SU-DHL-6 (cell line): ENCODE data around the gene CBX6.

ENCODE experiments used
- H2AFZ ChIP-seq: fragments of 200-600 bp; sonication (generic); 2 replicates; pipeline ENCODE4 v1.6.1; 2014; ENCODE audit warnings: low read depth, mild to moderate bottlenecking, moderate library complexity, mixed read lengths, antibody characterized with exemption, low read length; ENCODE audit not compliant: severe bottlenecking
- H3F3A ChIP-seq: fragments of 200-600 bp; shearing (Covaris generic); 2 replicates; pipeline ENCODE4 v1.6.0; 2016; ENCODE audit warnings: antibody characterized with exemption, mild to moderate bottlenecking; ENCODE audit not compliant: insufficient read depth
- H3K27ac ChIP-seq: fragments of 200-600 bp; sonication (generic); 2 replicates; pipeline ENCODE4 v1.5.1; 2016; ENCODE audit warnings: low read depth, mild to moderate bottlenecking, low read length, moderate library complexity, mixed read lengths
- H3K27me3 ChIP-seq: fragments of 200-600 bp; sonication (generic), shearing (Covaris generic); 2 replicates; pipeline ENCODE4 v1.6.0; 2014; ENCODE audit warnings: mild to moderate bottlenecking, low read length
- H3K36me3 ChIP-seq: fragments of 200-600 bp; sonication (generic); 2 replicates; pipeline ENCODE4 v1.6.1; 2014; ENCODE audit warnings: mild to moderate bottlenecking, low read length, mixed read lengths
- H3K4me2 ChIP-seq: fragments of 300-600, 200-600 bp; shearing (Covaris generic), sonication (generic); 2 replicates; pipeline ENCODE4 v1.6.0; 2014; ENCODE audit warnings: low read length, low read depth, mild to moderate bottlenecking; ENCODE audit not compliant: poor library complexity, severe bottlenecking
- H3K4me3 ChIP-seq: fragments of 200-600 bp; sonication (generic); 2 replicates; pipeline ENCODE4 v1.5.1; 2014; ENCODE audit warnings: antibody characterized with exemption, low read length, mild to moderate bottlenecking, mixed read lengths; ENCODE audit not compliant: insufficient read depth, poor library complexity, severe bottlenecking
- H3K79me2 ChIP-seq: fragments of 200-600 bp; sonication (generic); 2 replicates; pipeline ENCODE4 v1.6.1; 2014; ENCODE audit warnings: mild to moderate bottlenecking, low read length, moderate library complexity; ENCODE audit not compliant: insufficient read depth
- H3K9ac ChIP-seq: fragments of 200-600 bp; sonication (generic); 2 replicates; pipeline ENCODE4 v1.7.0; 2014; ENCODE audit warnings: mild to moderate bottlenecking, low read length
- H3K9me2 ChIP-seq: fragments of 200-600 bp; sonication (generic); replicated peaks from 2 replicates; pipeline ENCODE4 v1.6.1; 2014; ENCODE audit warnings: low read length; ENCODE audit not compliant: insufficient read depth
- H3K9me3 ChIP-seq: fragments of 200-600 bp; sonication (generic); 2 replicates; pipeline ENCODE4 v1.6.1; 2014; ENCODE audit warnings: low read length, mixed read lengths; ENCODE audit not compliant: insufficient read depth
- H4K20me1 ChIP-seq: fragments of 200-600 bp; sonication (generic); 2 replicates; pipeline ENCODE4 v1.6.1; 2014; ENCODE audit warnings: low read depth, mild to moderate bottlenecking, antibody characterized with exemption, low read length, moderate library complexity, mixed read lengths
- CTCF ChIP-seq: fragments of 200-600 bp; sonication (generic); IDR thresholded peaks from one replicate; pipeline ENCODE4 v1.5.1; 2017; ENCODE audit warnings: antibody characterized with exemption, mild to moderate bottlenecking, low read length, moderate library complexity; ENCODE audit not compliant: insufficient read depth, poor library complexity, severe bottlenecking
- EZH2phosphoT487 ChIP-seq: fragments of 200-600 bp; sonication (generic), shearing (Covaris generic); conservative IDR thresholded peaks from 2 replicates; pipeline ENCODE4 v1.6.1; 2018; ENCODE audit warnings: mild to moderate bottlenecking, antibody characterized with exemption, low read length, moderate library complexity, mixed read lengths

The CBX6 gene

GRCh38 chr22:38881997-38882879 lies 10.2 kb upstream of the CBX6 start:
- no peaks in the 10 kb centered on the region for H3K36me3 ChIP-seq
- no peaks in the 10 kb centered on the region for H4K20me1 ChIP-seq
- H3K79me2 ChIP-seq, result no peaks in the 10 kb centered on the region
- no peak overlapping the region for H3K4me3 ChIP-seq
- H3K27me3 ChIP-seq, result no peaks in the 10 kb centered on the region
- TF ChIP-seq CTCF, result no peak
- no peak for TF ChIP-seq EZH2phosphoT487
- no peaks in the 10 kb centered on the region for H3F3A ChIP-seq
- H3K4me2 ChIP-seq, result no peak overlapping the region
- H3K27ac ChIP-seq, result no peak overlapping the region
- no peaks in the 10 kb centered on the region for H3K9me3 ChIP-seq
- H3K9ac ChIP-seq, result no peak overlapping the region
- no peaks in the 10 kb centered on the region for H3K9me2 ChIP-seq
- H2AFZ ChIP-seq, result no peak overlapping the region

GRCh38 chr22:38881464-38881871 lies 9.5 kb upstream of the CBX6 start:
- Histone ChIP-seq H3K4me2 (no peak overlapping the region), H3K27me3 (no peaks in the 10 kb centered on the region), H2AFZ (no peak overlapping the region), H3K9me2 (no peaks in the 10 kb centered on the region), H3K27ac (no peak overlapping the region), H3K9me3 (no peaks in the 10 kb centered on the region), H4K20me1 (no peaks in the 10 kb centered on the region), H3K36me3 (no peaks in the 10 kb centered on the region), H3K4me3 (no peak overlapping the region), H3K79me2 (no peaks in the 10 kb centered on the region), H3F3A (no peaks in the 10 kb centered on the region), H3K9ac (no peak overlapping the region)
- TF ChIP-seq EZH2phosphoT487 (no peak), CTCF (no peak)

- Histone ChIP-seq H3K9me3 (no peaks in the 10 kb centered on the region), H3F3A (no peaks in the 10 kb centered on the region)
- no peak for TF ChIP-seq CTCF
- TF ChIP-seq EZH2phosphoT487, result no peak
These were observed 7.9 kb upstream of the CBX6 start for GRCh38 chr22:38879961-38880360.

More at GRCh38 chr22:38879961-38880360, 7.9 kb upstream of the CBX6 start:
- Histone ChIP-seq H3K27me3 (no peaks in the 10 kb centered on the region), H3K4me3 (no peak overlapping the region), H4K20me1 (no peaks in the 10 kb centered on the region), H3K36me3 (no peaks in the 10 kb centered on the region), H3K9ac (no peak overlapping the region), H3K27ac (no peak overlapping the region), H3K79me2 (no peaks in the 10 kb centered on the region), H3K4me2 (no peak overlapping the region), H3K9me2 (no peaks in the 10 kb centered on the region), H2AFZ (no peak overlapping the region)
